Hippocampal formation (tissue), 2 donors: ENCODE results near the gene PRSS50.
A peak's percentile ranks its signal among the peaks of the same experiment; 100 is the strongest.

ENCODE experiments used
- DNase-seq, 2 donors: peaks; one replicate each; lab custom pipeline; 2025; lab: John Stamatoyannopoulos, UW

PRSS50 gene

DNA sequence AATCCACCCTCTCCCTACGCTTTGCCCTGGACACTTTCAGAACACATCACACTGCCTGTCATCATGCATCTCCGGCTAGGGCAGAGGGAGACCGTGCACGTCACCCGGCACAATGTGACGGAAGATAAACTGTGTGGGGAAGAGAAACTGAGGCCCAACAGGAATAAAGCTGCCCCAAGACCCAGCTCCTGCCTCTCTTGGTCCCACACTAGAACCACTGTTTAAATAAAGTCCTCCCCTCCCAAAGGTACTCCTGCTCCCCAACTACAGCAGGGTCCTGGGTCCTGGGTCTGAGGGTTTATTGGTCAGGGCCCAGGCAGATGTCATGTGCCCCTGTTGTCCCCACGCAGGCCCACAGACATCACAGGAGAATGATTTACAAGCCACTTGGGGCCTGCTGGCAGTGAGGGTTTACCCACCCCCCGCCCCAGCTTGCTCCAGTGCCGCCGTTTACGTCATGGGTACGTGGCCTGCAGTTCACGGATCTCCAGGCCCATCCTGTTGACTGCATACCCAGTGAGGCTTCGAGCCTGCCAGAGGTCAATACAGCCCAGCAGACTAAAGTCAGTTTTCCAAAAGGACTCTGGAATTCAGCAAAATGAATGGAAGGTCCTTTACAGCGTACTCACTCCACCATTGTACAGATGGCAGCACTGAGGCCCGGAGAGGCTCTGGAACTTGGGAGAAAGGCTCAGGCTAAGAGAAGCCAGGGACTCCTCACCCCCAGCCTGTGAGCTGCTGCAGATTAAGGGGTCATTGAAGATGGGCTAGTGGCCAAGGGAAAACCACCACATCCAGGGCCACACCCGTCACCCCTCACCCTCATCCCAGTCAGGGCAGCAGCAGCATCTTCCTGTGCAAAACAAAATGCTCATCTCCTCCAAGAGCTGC lies 47.4 kb downstream of the PRSS50 start:
- no peak for DNase-seq

GRCh38 chr3:46669191-46669999 lies 48.3 kb downstream of the PRSS50 start:
- no peak for DNase-seq

DNA sequence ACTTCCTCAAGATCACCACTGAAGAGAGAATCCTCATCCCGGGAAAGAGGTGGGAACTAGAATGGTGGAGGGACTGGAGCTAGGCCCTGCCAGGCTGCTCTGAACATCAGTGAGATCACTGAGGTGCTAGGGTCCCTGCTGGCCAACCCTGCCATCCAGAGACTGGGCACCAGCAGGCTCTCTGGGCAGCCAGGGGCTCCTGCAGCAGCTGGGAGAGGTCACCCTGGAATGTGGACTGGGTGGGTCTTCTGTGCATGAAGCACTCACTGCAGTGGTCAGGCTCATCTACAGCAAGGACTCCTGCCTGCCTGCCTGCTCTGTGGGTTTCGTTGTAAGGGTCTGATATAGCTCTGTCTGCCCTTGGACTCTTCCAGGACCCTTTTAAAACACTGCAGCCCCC lies 49.1 kb downstream of the PRSS50 start:
- DNase-seq = no peak

GRCh38 chr3:46668116-46668515 lies 49.6 kb downstream of the PRSS50 start:
- DNase-seq = no peak

DNA sequence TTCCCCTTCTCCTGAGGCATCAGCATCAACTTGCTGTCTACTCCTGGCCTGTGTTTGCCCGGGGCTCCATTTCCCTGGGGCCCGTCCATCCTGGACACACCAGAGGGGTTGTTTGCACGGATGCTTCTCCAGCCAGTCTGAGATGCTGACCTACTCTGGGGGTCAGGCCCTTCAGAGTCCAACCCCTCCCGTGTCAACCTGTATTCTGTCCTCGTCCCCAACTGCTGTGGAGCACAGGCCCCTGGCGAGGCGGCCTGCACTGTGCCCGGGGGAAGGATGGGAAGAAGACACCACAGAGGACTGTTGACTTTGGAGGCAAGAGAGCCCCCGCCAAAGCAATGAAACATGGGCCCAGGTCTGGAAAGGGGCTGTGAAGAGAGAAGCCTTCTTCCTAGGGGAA lies 50.0 kb downstream of the PRSS50 start:
- no peak for DNase-seq

GRCh38 chr3:46667061-46667621 lies 50.5 kb downstream of the PRSS50 start:
- no peak for DNase-seq

DNA sequence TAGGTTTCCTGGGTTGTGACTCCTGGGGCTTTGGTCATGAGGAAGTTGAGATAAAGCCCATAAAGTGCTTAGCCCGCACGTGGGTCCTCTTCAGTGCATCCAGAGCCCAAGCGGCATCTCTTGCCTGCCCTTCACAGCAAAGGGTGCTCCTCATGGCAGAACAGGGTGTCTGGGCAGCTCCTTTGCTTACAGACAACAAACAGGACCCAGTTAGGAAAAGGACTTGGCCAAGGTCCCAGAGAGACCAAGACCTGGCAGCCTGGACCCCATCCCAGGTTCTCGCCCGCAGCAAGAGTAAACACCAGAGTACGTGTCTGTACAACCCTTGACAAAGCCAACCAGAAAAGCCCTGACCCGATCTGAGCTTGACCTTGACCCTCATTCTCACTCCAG lies 51.2 kb downstream of the PRSS50 start:
- no peak for DNase-seq

DNA sequence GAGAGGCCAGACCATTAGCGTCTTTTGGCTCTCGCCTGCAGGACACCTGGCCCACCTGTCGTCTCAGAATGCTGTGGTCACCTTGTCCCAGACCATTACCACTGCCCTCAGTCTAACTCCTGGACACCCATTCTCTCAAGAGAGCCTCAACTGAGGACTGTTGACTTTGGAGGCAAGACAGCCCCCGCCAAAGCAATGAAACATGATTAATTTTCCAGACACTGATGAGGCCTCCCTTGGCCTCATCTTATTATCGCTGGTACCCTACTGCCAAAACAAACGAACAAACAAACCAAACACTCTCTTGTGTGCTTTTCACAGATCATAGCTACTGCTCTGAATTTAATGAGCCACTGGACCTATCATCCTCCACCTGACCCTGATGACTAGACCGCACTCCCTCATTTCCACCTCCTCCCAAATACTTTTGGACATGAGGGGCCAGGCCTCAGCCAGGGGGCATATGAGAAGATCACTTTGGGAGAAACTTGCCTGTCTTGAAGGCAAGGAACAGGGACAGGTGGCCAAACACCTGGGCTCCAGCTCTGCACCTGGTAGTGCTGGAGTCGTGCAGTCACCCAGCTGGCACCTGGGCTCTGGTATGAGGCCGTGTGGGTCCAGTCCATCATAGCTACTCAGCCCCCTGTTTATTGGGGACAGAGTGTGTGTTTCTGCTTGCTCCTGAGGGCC lies 51.8 kb downstream of the PRSS50 start:
- DNase-seq = no peak

GRCh38 chr3:46664971-46665762 lies 52.5 kb downstream of the PRSS50 start:
- no peak for DNase-seq

GRCh38 chr3:46664188-46664970 lies 53.3 kb downstream of the PRSS50 start:
- no peak for DNase-seq

- DNase-seq = no peak
Observed at GRCh38 chr3:46663591-46664135, 54.0 kb downstream of the PRSS50 start.

DNA sequence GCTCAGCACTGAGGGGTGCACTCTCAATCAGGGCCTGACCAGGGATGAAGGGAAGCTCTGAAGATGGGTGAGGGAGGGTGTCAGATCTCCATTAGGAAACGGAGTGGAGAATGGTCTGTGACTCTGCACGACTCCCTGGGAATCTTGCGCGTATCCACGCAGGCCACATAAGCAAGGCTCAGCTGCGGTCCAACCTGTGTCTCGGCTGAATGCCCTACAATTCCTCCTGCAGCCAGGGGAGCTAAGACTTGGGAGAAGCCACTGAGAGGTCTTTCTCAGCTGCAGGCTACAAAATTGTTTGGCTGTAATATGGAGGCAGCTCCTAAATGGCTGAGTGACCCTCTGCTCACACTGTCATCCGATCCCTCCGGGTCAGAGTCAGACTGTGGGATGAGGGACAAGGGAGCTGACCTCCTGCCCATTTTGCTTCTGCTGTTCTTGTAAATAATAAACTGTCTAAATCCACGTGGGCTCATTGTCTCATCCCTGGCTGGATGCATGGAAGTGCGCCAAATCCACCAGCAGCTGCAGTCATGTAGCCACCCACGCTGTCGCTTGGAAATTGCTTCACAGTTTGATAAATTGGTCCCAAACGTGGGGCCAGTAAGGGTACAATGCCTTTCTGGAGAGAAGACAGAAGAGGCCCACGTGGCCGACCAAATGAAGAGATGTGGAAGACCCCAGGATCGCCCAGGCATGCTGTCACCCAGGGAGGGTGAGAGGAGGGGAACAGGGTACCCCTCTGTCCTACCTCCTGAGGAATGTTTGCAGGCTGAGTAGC lies 54.7 kb downstream of the PRSS50 start:
- peak; percentile 34 for DNase-seq
